H7 (cell line): ENCODE results near the gene ADAM12. TPM values are rescaled to one million over a fixed set of nuclear protein-coding genes. Genes with fewer than 3 reads are reported as not detected.

Experiments used
- DNase-seq: peaks from one replicate; pipeline ENCODE4 v3.0.0; 2012
- H3K27me3 ChIP-seq: 2 replicates; pipeline ENCODE4 v1.6.0; 2011; ENCODE audit warnings: mild to moderate bottlenecking, low read length; ENCODE audit not compliant: control insufficient read depth, insufficient read depth
- H3K36me3 ChIP-seq: replicated peaks from 2 replicates; pipeline ENCODE4 v1.5.1; 2011; ENCODE audit warnings: low read length; ENCODE audit not compliant: control insufficient read depth, insufficient read depth
- H3K4me3 ChIP-seq: 2 replicates; pipeline ENCODE4 v1.5.1; 2011; ENCODE audit warnings: low read depth, mild to moderate bottlenecking, control low read depth, low read length, moderate library complexity; ENCODE audit not compliant: insufficient read depth
- total RNA-seq: library from RNA; depleted of rRNA; stranded (reverse); fragments of >200 nt; shearing (Covaris generic); gene quantifications from 2 replicates; pipeline ENCODE4 v1.2.3, GENCODE V29; 2014

The ADAM12 gene
- total RNA-seq, 1 experiment from 2014 or later, result 0.66 TPM

DNA sequence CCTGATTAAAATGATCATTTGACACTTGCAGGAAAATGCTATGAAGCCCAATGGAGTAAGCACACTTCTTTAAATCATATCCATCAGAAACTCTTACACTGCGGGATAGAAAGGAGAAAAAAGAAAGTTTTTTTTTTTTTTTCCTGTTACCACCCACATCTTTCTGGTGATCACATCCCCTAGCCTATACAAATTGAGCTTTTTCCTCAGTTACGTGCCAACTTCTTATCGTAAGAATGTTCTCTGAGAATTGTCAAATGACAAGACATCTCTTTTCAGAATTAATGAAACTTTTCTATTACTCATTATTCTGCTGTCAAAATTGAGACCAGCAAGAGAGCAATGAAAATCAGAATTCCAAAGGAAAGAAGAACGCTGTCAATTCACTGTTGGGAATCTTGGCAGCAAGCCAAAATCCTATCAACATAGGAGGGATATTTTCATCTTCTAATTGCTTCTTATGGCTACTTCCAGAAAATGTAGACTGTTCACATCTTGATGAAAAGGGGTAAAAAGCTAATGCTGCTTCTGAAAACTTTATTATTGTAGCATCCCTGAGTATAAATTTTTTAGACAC, 179.5 kb downstream of the ADAM12 start:
- H3K4me3 ChIP-seq, result no peak overlapping the region
- no peaks in the 10 kb centered on the region for H3K36me3 ChIP-seq
- H3K27me3 ChIP-seq, result no peaks in the 10 kb centered on the region
- no peak for DNase-seq

DNA sequence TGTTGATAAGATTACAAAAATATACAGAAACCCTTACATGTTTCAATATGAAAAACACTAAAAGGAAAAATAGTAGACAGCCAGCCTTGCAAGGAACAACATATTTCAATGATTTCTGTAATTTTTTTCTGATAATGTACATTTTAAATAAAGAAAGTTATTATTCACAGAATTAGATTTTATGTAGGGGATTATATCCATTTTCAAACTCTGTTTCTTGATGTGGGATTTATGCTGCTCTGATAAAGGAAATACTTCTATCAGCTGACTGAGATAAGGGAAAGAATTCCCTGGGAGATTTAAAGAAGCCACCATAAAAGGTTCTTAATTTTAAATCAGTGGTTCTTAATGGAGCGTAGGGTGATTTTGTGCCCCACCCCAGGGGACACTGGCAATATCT, 180.4 kb downstream of the ADAM12 start:
- no peak overlapping the region for H3K4me3 ChIP-seq
- no peaks in the 10 kb centered on the region for H3K27me3 ChIP-seq
- DNase-seq, result no peak
- H3K36me3 ChIP-seq, result no peaks in the 10 kb centered on the region

DNA sequence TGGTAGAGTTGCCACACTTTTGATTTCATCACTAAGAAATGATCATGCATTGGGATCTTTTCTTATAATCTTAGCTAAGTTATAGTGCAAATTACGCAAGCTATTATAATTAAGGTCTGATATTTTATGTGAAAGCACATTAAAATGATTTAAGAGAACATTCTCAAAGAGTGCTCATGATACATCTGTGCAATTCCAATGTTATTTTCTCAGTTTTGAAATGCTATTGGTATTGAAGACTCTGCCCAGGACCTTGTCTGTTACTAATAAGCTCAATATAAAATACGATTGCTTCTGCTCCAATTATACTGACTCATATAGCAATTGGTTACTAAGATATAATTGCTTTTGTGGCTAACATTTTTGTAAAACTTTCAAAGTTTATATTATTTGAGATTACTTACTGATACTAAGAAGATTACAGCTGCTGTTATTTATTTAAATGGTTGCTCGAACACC, 180.9 kb downstream of the ADAM12 start:
- Histone ChIP-seq H3K27me3 (no peaks in the 10 kb centered on the region), H3K36me3 (no peaks in the 10 kb centered on the region), H3K4me3 (no peak overlapping the region)
- DNase-seq, result no peak

DNA sequence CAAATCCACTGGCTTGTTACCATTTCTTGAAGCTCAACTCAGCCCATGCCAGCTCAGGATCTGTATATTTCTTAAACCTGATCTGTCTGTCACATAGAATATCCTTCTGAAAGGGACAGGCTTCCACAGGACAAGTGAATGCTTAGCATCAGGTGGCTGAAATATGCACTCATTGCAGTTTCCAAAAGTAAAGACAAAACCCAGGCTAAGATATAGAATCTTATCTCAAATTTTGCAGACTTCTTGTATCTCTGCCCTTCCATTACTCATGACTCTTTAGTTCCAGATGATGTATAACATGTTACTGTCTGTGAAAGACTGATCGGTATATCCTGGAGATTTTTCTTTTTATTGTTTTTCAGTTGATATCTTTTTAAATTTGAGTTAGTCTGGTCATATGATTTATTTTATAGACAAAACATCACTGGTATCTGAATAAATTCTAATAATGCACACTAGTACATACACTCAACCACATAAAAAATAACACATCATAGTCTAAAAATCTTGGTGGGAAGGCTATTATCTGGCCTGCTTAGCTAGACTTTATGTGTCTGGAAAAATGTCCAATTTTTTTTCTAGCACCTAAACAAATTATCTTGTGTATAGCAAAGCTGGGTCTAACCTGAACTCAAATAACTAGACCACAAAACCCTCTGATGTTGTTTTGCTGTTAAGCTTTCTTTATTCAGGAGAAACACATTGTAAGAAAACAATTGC, 182.6 kb downstream of the ADAM12 start:
- no peak for DNase-seq
- no peak overlapping the region for H3K4me3 ChIP-seq
- no peaks in the 10 kb centered on the region for H3K27me3 ChIP-seq
- no peaks in the 10 kb centered on the region for H3K36me3 ChIP-seq

DNA sequence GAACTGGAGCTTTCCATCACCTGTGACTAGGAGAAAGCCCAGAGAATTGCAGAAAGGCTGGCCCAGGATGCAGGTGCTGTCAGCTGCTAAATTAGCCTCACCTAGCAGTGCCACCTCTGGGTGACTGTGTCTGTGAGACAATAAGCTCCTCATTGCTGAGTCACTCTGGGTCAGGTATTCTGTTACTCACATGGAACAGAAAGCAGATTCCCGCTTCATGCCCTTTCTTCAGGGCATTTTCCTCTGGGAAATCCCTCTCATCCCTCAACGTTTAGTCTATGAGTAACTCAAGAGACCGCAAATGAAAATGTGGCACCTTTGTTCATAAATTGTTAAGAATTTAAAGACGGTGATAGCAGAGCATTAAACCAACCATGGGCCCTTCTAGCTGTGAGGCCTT, 184.0 kb downstream of the ADAM12 start:
- no peak overlapping the region for H3K4me3 ChIP-seq
- H3K27me3 ChIP-seq, result no peaks in the 10 kb centered on the region
- no peaks in the 10 kb centered on the region for H3K36me3 ChIP-seq
- no peak for DNase-seq

DNA sequence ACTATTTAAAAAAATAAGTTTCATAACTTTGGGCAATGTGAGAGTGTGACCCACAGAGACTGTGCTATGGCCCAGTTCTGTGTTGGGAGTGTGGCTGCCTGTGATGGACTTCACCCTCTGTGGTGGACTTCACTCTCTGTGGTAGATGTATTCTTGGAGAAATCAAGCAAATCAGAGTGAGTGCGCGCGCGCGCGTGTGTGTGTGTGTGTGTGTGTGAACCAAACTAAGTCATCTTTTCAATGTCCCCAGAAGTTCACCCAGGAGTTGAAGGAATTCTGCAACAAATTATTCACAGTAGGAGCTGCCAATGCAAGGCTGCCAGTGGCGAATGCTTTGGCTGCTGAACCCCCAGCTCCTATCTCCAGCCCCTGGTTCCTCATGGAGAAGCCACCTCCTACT, 184.5 kb downstream of the ADAM12 start:
- Histone ChIP-seq H3K36me3 (no peaks in the 10 kb centered on the region), H3K27me3 (no peaks in the 10 kb centered on the region), H3K4me3 (no peak overlapping the region)
- DNase-seq, result no peak

DNA sequence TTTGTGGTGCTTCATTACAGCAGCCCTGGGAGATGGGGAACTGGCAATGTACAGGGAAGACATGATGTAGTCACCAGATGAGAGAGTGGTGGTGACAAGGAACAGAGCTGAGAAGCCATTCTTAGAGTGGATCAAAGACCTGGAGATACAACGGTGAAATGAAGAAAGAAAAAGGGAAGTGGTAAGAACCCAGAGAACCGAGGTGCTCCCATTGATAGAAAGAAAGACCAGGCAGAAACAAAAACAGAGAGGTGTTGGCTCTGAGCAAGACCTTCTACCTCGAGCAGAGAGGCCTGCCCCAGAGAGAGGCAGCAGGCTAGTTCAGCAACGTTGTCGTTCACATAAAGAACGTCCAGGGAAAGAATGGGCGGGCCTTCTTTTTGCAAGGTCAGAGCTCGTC, 186.7 kb downstream of the ADAM12 start:
- no peaks in the 10 kb centered on the region for H3K36me3 ChIP-seq
- DNase-seq, result no peak
- no peak overlapping the region for H3K4me3 ChIP-seq
- no peaks in the 10 kb centered on the region for H3K27me3 ChIP-seq

DNA sequence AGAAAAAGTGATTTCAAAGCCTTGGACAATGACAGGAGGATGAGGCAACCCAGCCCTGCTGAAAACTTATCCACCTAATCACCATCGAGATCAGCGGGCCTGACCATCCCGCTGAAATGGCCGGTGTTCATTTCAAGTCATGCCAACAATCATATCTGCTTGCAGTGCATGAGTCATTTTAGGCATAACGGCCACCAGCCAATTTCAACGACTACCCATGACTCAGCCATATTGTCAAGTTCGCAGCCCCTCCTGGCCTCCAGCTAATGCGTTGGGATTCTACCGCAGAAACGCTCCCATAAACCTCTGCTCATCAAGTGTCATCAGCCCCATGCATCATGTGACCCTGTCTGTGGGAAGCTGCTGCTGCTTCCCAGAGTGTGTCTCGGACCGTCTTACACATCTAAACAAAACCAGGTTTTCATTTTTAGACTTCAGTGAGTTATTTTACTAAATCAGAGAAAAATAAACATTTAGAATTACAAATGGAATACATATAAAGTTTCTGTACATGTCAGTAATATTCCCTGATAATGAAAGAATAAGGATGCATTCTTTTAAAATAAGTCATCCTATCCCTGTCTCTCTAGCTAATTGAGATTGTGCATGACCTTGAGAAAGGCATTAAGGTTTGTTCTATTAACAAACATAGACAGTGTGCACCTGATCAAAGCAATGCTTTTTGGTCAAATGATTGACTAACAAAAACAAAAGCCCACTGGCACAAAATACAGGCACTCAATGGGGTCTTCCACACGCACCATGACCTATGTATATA, 188.9 kb downstream of the ADAM12 start:
- no peak for DNase-seq
- no peaks in the 10 kb centered on the region for H3K27me3 ChIP-seq
- no peak overlapping the region for H3K4me3 ChIP-seq
- H3K36me3 ChIP-seq, result no peaks in the 10 kb centered on the region

DNA sequence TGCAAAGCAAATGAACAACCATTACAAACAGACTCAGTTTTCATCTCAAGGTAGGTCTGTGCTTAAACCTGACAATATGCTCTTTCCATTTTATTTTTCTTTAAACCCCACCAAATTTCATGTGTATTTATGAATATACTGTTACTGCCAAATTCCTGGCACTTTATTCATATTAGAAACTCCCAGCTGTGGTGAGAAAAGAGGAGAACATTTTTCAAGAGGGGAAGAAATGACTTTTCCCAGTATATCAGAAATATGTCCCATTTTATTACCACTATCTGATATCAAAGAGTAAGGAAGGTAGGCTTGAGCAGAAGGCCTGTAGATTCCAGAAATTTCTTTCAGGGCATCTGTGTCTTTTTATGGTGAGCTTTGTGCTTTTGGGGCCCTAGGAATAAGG, 189.6 kb downstream of the ADAM12 start:
- no peaks in the 10 kb centered on the region for H3K36me3 ChIP-seq
- H3K4me3 ChIP-seq, result no peak overlapping the region
- DNase-seq, result no peak

DNA sequence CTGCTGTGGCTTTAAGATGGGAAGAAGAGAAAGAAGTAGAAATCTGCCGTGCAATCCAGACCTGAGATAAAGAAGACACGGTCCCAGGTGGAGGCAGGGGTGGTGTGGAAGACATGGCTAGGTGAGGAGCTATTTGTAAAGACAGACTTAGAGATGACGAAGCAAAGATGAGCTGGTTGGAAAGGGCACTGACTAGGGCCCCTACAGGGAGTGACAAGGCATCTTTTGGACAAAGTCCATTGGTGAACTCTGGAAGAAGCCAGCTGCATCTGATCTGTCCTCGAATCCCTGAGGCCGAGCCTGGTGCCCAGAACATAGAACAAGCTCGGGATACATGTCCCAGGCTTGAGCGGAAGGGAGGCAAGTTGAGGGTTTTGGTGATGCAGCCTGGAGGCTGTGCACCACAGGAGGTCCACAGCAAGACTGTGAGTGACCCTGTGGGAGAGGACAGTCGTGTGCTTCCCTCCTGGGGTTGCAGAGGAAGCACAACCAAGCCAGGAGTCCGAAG, 191.2 kb downstream of the ADAM12 start:
- DNase-seq, result no peak

More for the DNA sequence above, 189.6 kb downstream of the ADAM12 start:
- H3K27me3 ChIP-seq, result no peaks in the 10 kb centered on the region

DNA sequence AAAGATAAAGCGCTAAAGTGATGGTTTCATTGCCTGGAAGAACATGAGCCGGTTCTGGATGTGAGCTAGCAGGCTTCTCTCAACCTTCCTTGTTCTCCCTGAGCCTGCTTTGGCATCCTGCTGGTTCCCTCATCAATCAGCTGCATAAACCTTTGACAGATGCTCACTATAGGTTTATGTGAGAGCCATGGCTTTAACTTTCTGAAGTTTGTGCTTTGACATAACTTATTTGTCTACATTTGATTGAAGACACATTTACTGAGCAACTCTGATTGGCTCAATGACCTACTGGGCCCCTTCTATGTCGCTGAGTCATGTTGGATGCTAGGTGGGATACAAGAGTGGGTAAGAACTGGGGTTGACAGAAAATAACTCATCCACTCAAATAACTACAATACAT, 192.0 kb downstream of the ADAM12 start:
- Histone ChIP-seq H3K27me3 (no peaks in the 10 kb centered on the region), H3K36me3 (no peaks in the 10 kb centered on the region), H3K4me3 (no peak overlapping the region)
- no peak for DNase-seq

More for the DNA sequence above, 191.2 kb downstream of the ADAM12 start:
- Histone ChIP-seq H3K27me3 (no peaks in the 10 kb centered on the region), H3K36me3 (no peaks in the 10 kb centered on the region), H3K4me3 (no peak overlapping the region)

DNA sequence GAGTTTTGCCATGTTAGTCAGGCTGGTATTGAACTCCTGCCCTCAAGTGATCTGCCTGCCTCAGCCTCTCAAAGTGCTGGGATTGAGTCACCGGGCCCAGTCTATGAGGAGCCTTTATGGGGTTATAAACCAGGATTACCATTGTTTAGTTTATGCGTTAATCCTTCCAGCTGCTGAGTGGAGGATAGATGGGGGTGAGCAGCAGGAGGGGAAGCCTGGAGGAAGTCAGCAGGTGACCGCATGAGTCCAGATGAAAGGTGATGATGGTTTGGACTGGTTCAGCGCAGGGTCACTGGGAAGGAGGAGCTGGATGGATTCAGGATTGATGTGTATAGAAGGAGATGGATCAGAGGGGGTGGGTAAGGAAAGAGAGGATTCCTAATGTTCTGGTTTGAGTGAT, 197.1 kb downstream of the ADAM12 start:
- Histone ChIP-seq H3K4me3 (no peak overlapping the region), H3K36me3 (no peaks in the 10 kb centered on the region), H3K27me3 (no peaks in the 10 kb centered on the region)
- DNase-seq, result no peak

DNA sequence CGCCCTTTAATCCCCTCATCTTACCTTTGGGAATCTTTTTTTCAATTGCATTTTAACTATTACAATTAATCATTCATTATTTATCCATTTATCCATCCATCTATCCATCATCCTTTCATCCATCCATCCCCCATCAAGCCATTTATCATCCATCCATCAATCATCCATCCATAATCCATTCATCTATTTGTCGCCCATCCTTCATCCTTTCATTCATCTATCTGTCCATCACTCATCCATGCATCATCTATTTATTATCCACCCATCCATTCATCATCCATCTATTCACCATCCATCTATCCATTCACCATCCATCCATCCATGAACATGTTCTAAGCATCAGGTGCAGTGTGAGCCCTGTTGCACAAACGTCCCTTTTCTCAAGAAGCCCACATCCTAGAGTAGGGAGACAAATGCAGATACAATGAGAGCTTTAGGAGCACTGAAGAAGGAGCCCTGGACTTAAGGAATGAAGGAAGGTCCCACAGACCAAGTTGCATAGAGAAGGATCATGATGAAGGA, 199.5 kb downstream of the ADAM12 start:
- no peak for DNase-seq
- Histone ChIP-seq H3K36me3 (no peaks in the 10 kb centered on the region), H3K27me3 (no peaks in the 10 kb centered on the region), H3K4me3 (no peak overlapping the region)

DNA sequence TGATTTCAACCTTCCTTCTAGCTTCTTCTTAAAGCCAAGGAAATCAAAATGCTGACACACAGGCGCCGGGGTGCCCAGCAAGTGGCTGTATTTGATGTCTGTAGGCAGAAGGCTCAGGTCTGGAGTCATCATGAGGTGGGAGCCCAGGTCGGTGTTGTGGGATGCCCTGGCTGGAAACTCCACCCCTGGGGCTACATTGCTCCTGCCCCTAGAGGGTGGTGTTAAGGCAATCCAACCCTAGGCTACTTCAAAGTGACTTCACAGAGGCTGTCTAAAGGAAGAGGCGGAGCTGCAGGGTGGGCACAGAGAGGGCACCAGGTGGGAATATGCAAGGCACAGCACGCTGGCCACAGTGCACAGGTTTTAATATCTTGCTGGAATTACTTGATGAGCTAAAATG, 200.9 kb downstream of the ADAM12 start:
- peak; percentile 32 for DNase-seq
- Histone ChIP-seq H3K4me3 (no peak overlapping the region), H3K27me3 (no peaks in the 10 kb centered on the region), H3K36me3 (no peaks in the 10 kb centered on the region)

DNA sequence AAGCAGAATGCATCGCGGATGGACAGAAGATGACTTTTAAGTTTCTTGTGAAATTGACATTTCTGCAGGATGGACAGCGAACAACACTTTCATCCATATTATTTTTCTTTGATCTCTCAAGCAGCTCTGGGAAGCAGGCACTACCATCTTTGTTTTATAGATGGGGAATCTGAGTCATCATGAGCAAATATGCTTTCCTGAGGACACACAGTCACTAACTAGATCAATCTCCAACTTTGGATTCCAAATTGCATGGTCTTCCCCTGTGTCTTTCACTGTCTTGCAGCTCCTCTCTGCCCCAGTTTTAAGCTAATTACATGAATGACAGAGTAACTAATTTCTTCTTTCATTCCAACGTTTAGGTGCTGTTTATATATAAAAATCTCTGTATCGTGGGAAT, 201.5 kb downstream of the ADAM12 start:
- Histone ChIP-seq H3K4me3 (no peak overlapping the region), H3K36me3 (no peaks in the 10 kb centered on the region), H3K27me3 (no peaks in the 10 kb centered on the region)
- DNase-seq, result no peak
